H9 (cell line): ENCODE data around the gene COL23A1. TPM values are rescaled to one million over a fixed set of nuclear protein-coding genes. Genes with fewer than 3 reads are reported as not detected.
A peak's percentile ranks its signal among the peaks of the same experiment; 100 is the strongest.

Experiments used
- DNase-seq: peaks from one replicate; pipeline ENCODE4 v3.0.0-alpha.2; 2017
- H2AFZ ChIP-seq: one replicate; pipeline ENCODE4 v1.6.1; 2013; ENCODE audit warnings: mild to moderate bottlenecking, low read length, control low read depth, moderate library complexity
- H2AK5ac ChIP-seq: 2 replicates; pipeline ENCODE4 v1.6.1; 2013; ENCODE audit warnings: low read length, control low read depth, mixed read lengths; ENCODE audit not compliant: insufficient read length
- H2BK120ac ChIP-seq: one replicate; pipeline ENCODE4 v1.6.1; 2013; ENCODE audit warnings: low read depth, mild to moderate bottlenecking, low read length, control low read depth, inconsistent platforms; ENCODE audit not compliant: poor library complexity, severe bottlenecking
- H2BK12ac ChIP-seq: 2 replicates; pipeline ENCODE4 v1.6.1; 2013; ENCODE audit warnings: low read length, control low read depth, mixed read lengths, low read depth; ENCODE audit not compliant: insufficient read length
- H2BK15ac ChIP-seq: 2 replicates; pipeline ENCODE4 v1.6.1; 2013; ENCODE audit warnings: low read depth, low read length, control low read depth
- H2BK20ac ChIP-seq: one replicate; pipeline ENCODE4 v1.6.1; 2013; ENCODE audit warnings: low read depth, mild to moderate bottlenecking, low read length, control low read depth, inconsistent platforms; ENCODE audit not compliant: poor library complexity, severe bottlenecking
- H2BK5ac ChIP-seq: 2 replicates; pipeline ENCODE4 v1.6.1; 2013; ENCODE audit warnings: low read length, control low read depth, mixed read lengths; ENCODE audit not compliant: insufficient read length
- H3K14ac ChIP-seq: 2 replicates; pipeline ENCODE4 v1.6.1; 2013; ENCODE audit warnings: low read length, control low read depth; ENCODE audit not compliant: insufficient read depth
- H3K18ac ChIP-seq: 2 replicates; pipeline ENCODE4 v1.6.1; 2013; ENCODE audit warnings: low read depth, mild to moderate bottlenecking, mixed read lengths, low read length, control low read depth; ENCODE audit not compliant: insufficient read length
- H3K23ac ChIP-seq: 2 replicates; pipeline ENCODE4 v1.6.1; 2013; ENCODE audit warnings: low read length, control low read depth, mixed read lengths, low read depth; ENCODE audit not compliant: insufficient read length
- H3K23me2 ChIP-seq: 2 replicates; pipeline ENCODE4 v1.6.1; 2013; ENCODE audit warnings: low read depth, mild to moderate bottlenecking, mixed read lengths, low read length, control low read depth; ENCODE audit not compliant: insufficient read length, poor library complexity, severe bottlenecking
- H3K27ac ChIP-seq: 2 replicates; pipeline ENCODE4 v1.5.1; 2013; ENCODE audit warnings: low read length, control low read depth, mixed read lengths, low read depth; ENCODE audit not compliant: insufficient read length
- H3K27me3 ChIP-seq: 2 replicates; pipeline ENCODE4 v1.6.1; 2013; ENCODE audit warnings: low read length, control low read depth, inconsistent platforms; ENCODE audit not compliant: insufficient read depth
- H3K4ac ChIP-seq: 2 replicates; pipeline ENCODE4 v1.6.1; 2013; ENCODE audit warnings: low read depth, mild to moderate bottlenecking, control low read depth, inconsistent platforms, low read length, moderate library complexity
- H3K4me1 ChIP-seq: 2 replicates; pipeline ENCODE4 v1.6.1; 2013; ENCODE audit warnings: low read length, control low read depth, inconsistent platforms; ENCODE audit not compliant: insufficient read depth
- H3K4me2 ChIP-seq: 2 replicates; pipeline ENCODE4 v1.6.1; 2013; ENCODE audit warnings: low read length, control low read depth, mixed read lengths; ENCODE audit not compliant: insufficient read length, insufficient read depth
- H3K56ac ChIP-seq: 2 replicates; pipeline ENCODE4 v1.6.1; 2013; ENCODE audit warnings: low read depth, mild to moderate bottlenecking, mixed read lengths, low read length, control low read depth; ENCODE audit not compliant: insufficient read length
- H3K79me1 ChIP-seq: 2 replicates; pipeline ENCODE4 v1.6.1; 2013; ENCODE audit warnings: low read depth, mild to moderate bottlenecking, moderate library complexity, low read length, control low read depth, inconsistent platforms; ENCODE audit not compliant: insufficient read depth, poor library complexity, severe bottlenecking
- H3K79me2 ChIP-seq: 2 replicates; pipeline ENCODE4 v1.6.1; 2013; ENCODE audit warnings: low read length, control low read depth, inconsistent platforms; ENCODE audit not compliant: insufficient read depth
- H3K9ac ChIP-seq: 2 replicates; pipeline ENCODE4 v1.6.1; 2013; ENCODE audit warnings: low read length, control low read depth, mixed read lengths; ENCODE audit not compliant: insufficient read length; ENCODE audit errors: extremely low read depth
- H3K9me3 ChIP-seq: one replicate; pipeline ENCODE4 v1.6.1; 2013; ENCODE audit warnings: low read depth, low read length, inconsistent platforms; ENCODE audit not compliant: control insufficient read depth
- H3T11ph ChIP-seq: one replicate; pipeline ENCODE4 v1.6.1; 2013; ENCODE audit warnings: mild to moderate bottlenecking, low read length, control low read depth, inconsistent platforms
- H4K20me1 ChIP-seq: one replicate; pipeline ENCODE4 v1.6.1; 2013; ENCODE audit not compliant: control insufficient read depth, insufficient read length, insufficient read depth
- H4K5ac ChIP-seq: 2 replicates; pipeline ENCODE4 v1.6.1; 2013; ENCODE audit warnings: low read depth, mild to moderate bottlenecking, mixed read lengths, low read length, control low read depth; ENCODE audit not compliant: insufficient read length
- H4K8ac ChIP-seq: replicated peaks from 2 replicates; pipeline ENCODE4 v1.6.1; 2013; ENCODE audit warnings: low read length, control low read depth, mixed read lengths, low read depth; ENCODE audit not compliant: insufficient read length
- H4K91ac ChIP-seq: 2 replicates; pipeline ENCODE4 v1.6.1; 2013; ENCODE audit warnings: low read depth, mild to moderate bottlenecking, moderate library complexity, mixed read lengths, low read length, control low read depth; ENCODE audit not compliant: insufficient read length
- H3K27ac Mint-ChIP-seq, 3 experiments: 2 replicates in 2 of 3; 3 replicates in 1 of 3; pipeline ENCODE4 v1.8.0; 2020 to 2021; ENCODE audit warnings: mixed read lengths in 3 of 3, mild to moderate bottlenecking in 1 of 3, moderate library complexity in 1 of 3
- H3K27me3 Mint-ChIP-seq: 2 replicates; pipeline ENCODE4 v1.8.0; 2021; ENCODE audit warnings: low read depth, mild to moderate bottlenecking, moderate library complexity, mixed read lengths
- H3K36me3 Mint-ChIP-seq, 3 experiments: 2 replicates in 2 of 3; 3 replicates in 1 of 3; pipeline ENCODE4 v1.8.0; 2020 to 2021; ENCODE audit warnings: low read depth in 3 of 3, mixed read lengths in 3 of 3; ENCODE audit not compliant: insufficient read depth in 1 of 3
- H3K4me1 Mint-ChIP-seq, 2 experiments: 2 replicates each; pipeline ENCODE4 v1.8.0; 2020; ENCODE audit warnings: mixed read lengths in 2 of 2
- H3K4me3 Mint-ChIP-seq, 2 experiments: 2 replicates in 1 of 2; 3 replicates in 1 of 2; pipeline ENCODE4 v1.8.0; 2020 to 2021; ENCODE audit warnings: mild to moderate bottlenecking in 2 of 2, mixed read lengths in 2 of 2, moderate library complexity in 1 of 2
- H3K9me3 Mint-ChIP-seq, 2 experiments: 2 replicates in 1 of 2; 3 replicates in 1 of 2; pipeline ENCODE4 v1.8.0; 2020; ENCODE audit warnings: mild to moderate bottlenecking in 2 of 2, mixed read lengths in 2 of 2, moderate library complexity in 1 of 2
- CTCF ChIP-seq: fragments of 200-600 bp; sonication (generic); conservative IDR thresholded peaks from 3 replicates; pipeline ENCODE4 v1.8.0; 2021; ENCODE audit warnings: antibody characterized with exemption, mild to moderate bottlenecking
- WGBS: extraction: QIAGEN DNeasy Blood & Tissue Kit; methylation state at CpG from one replicate; pipeline ENCODE4 v1.1.7; 2013; ENCODE audit warnings: missing lambda C conversion rate, low lambda C conversion rate, mixed read lengths; ENCODE audit not compliant: insufficient read length; ENCODE audit errors: extremely low coverage; 5-methylcytosine and 5-hydroxymethylcytosine counted together
- total RNA-seq: library from RNA; stranded (reverse); gene quantifications from 2 replicates; pipeline ENCODE4 v1.2.1, GENCODE V29; 2021

The COL23A1 gene
- total RNA-seq, 1 experiment from 2014 or later: 2.6 TPM

GRCh38 chr5:178350361-178351220 is 239.6 kb downstream of the COL23A1 start:
- no peaks in the 10 kb centered on the region for H3K79me1 ChIP-seq
- H4K91ac ChIP-seq: no peak overlapping the region
- H4K20me1 ChIP-seq: no peaks in the 10 kb centered on the region
- Mint-ChIP-seq H3K4me1 (peaks cover 17 to 47% of the 10 kb centered on the region in 2 experiments), H3K27me3 (no peaks in the 10 kb centered on the region), H3K36me3 (no peaks in the 10 kb centered on the region), H3K4me3 (no peak overlapping the region), H3K9me3 (no peaks in the 10 kb centered on the region), H3K27ac (peak overlapping the region; percentile 42 to 86 (median 79); a peak in 5 of 7 replicates)
- no peak overlapping the region for H2BK15ac ChIP-seq
- no peak overlapping the region for H3K9ac ChIP-seq
- H4K8ac ChIP-seq: no peak overlapping the region
- H3K27me3 ChIP-seq: no peaks in the 10 kb centered on the region
- H3T11ph ChIP-seq: no peak overlapping the region
- no peak overlapping the region for H3K18ac ChIP-seq
- H2AFZ ChIP-seq: no peak overlapping the region
- peaks cover 2% of the 10 kb centered on the region; the same call in 1 of the 2 replicates for H3K79me2 ChIP-seq
- no peak overlapping the region for H2BK20ac ChIP-seq
- no peak overlapping the region for H4K5ac ChIP-seq
- TF ChIP-seq CTCF: no peak
- no peak for DNase-seq
- H3K14ac ChIP-seq: peak overlapping the region; percentile 40; the same call in 1 of the 2 replicates
- no peak overlapping the region for H2BK5ac ChIP-seq
- WGBS: no CpG with 5 or more reads among the region's 28 CpGs
- no peak overlapping the region for H3K4ac ChIP-seq
- no peak overlapping the region for H3K23ac ChIP-seq
- H3K4me2 ChIP-seq: no peak overlapping the region
- no peak overlapping the region for H3K27ac ChIP-seq
- no peak overlapping the region for H2BK120ac ChIP-seq
- H2AK5ac ChIP-seq: no peak overlapping the region
- H2BK12ac ChIP-seq: no peak overlapping the region
- H3K23me2 ChIP-seq: no peaks in the 10 kb centered on the region
- 0 out of 2 replicates have a peak, but pooled peaks cover 3% of the 10 kb centered on the region for H3K4me1 ChIP-seq
- H3K56ac ChIP-seq: no peak overlapping the region
- no peaks in the 10 kb centered on the region for H3K9me3 ChIP-seq
